Measurements from ENCODE around the gene KRT6C.

The KRT6C gene

GRCh38 chr12:52434081-52434733 is 39.4 kb downstream of the KRT6C start, which contains the start of gene KRT75:
Gene KRT75 (minus strand): TSS chr12:52434371. CDS start chr12:52434304, 67 bp downstream.
- DNase-seq, result no peak

DNA sequence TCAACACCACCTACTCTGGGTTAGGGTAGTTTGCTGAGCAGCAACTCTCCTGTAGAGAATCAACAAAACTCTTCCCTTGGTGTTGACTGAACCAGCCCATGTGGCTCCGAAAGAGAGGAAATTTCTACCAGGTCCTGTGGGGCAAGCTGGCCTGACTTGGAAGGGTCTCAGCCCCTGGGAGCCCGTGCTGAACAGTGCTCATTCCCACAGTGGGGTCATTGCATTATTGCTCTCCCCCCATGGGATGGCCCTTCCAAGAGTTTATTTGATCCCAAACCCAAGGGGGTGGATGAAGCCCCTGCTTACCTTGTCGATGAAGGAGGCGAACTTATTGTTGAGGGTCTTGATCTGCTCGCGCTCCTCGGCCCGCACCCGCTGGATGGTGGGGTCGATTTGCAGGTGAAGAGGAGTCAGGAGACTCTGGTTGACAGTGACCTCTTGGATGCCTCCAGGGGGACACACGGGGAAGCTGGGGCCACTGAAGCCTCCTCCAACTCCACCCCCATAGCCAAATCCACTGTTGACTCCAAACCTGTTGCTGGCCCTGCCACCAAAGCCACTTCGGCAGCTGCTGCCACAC is 40.0 kb downstream of the KRT6C start:
- DNase-seq, result no peak

- no peak for DNase-seq
These were observed 40.9 kb downstream of the KRT6C start for GRCh38 chr12:52432559-52433207.

DNA sequence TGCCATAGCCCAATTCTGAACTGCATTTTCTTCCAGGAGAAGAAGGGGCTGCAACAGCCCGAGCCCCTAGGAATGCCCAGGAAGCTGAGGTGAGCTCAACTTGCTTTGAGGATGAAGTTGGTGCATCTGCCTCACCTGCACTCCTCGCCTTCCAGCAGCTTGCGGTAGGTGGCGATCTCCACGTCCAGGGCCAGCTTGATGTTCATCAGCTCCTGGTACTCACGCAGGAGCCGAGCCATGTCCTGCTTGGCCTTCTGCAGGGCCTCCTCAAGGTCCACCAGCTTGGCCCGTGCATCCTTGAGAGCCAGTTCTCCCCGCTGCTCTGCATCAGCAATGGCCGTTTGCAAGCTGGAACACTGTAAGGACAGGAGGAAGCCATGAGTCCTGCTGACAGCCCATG is 45.5 kb downstream of the KRT6C start:
- no peak for DNase-seq

GRCh38 chr12:52427083-52427482 is 46.5 kb downstream of the KRT6C start:
- DNase-seq, result no peak

GRCh38 chr12:52426034-52426433 is 47.6 kb downstream of the KRT6C start:
- DNase-seq, result no peak

DNA sequence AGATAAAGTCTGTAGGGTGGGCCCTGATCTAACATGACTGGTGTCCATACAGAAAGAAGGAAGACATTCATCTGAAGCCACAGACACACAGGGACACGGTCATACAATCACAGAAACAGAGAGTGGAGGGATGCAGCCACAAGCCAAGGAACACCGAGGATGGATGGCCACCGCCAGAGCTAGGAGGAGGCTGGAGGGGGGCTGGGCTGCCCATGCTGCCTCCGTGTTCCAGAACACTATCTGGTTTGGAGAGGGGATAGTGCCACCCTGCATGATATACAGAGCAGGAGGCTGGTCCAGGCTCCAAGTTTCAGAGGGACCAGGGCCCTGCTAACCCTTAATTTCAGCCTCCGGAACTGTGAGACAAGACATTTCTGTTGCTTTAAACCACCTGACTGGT is 48.1 kb downstream of the KRT6C start:
- DNase-seq, result no peak

DNA sequence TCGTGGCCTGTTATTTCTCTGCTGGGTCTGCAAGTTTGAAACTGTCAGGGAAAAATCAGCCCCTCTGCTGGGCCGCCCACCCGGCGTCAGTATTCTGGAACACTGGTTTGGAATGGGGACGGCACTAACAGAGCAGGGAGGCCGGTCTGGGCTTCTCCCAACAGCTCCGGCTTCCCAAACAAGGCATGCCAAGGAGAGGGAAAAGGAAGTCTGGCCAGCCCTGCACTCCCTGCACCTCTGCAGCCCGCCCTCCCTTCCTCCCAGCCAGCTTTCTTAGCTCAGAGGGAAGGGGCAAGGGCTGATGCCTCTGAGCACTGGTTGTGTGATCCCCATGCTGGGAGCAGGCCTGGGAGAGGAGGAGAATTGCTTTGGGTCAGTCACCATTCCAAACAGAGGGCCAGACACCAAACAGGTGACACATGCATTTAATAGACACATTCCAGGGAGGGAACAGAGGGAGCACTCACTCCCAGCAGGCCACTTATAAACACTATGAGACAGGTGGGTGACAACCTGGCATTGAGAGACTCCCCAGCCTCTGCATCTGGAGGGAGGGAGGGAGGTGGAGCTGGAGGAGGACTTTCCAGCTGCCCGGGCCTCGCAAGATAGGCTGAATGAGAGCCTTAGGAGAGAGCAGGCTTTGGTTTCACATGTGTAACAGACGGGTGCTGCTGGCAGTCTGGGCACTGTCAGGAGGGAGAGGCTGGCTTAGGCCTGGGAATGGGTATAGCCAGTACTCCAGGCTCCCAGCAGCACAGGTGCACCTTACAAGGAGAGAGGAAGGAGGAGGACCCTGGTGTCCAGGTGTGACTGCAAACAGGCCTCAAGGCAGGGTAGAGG is 49.7 kb downstream of the KRT6C start:
- no peak for DNase-seq

GRCh38 chr12:52423035-52423434 is 50.6 kb downstream of the KRT6C start:
- no peak for DNase-seq

GRCh38 chr12:52419656-52420055 is 53.9 kb downstream of the KRT6C start:
- DNase-seq, result no peak

GRCh38 chr12:52418576-52419110 is 55.0 kb downstream of the KRT6C start:
- DNase-seq, result no peak
